ENCODE data around the gene RBMY1B.
"Not testable (repeated sequence)": the region's sequence is repeated elsewhere in the genome, so short reads cannot be mapped to it uniquely, and the experiment has no call there.

Gene RBMY1B

DNA sequence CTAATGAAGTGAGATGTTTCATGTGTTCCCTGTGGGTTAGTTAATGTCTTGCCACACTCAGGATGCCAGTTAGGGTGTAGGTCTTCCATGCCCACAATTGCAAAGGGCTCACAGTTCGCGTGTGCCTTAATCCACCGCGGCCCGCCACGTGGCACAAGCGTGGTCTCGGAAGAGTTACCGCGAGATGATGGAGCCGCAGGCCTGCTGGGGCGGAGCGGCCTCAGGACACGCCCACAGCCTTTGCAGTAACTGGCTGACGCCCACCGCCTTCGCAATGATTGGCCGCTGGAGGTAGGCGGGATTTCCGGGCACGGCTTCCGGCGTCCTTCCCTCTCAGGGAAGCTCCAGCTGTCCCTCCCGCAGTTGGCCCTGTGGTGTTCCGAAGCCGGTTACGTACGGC, at the start of gene RBMY1B:
Gene RBMY1B, plus strand, starts transcription at position 301 of the 400 bp plus-strand sequence. CDS start 2,013 bp downstream, outside the sequence.
- not testable (repeated sequence) for DNase-seq (ENCODE audit: low read depth)

DNA sequence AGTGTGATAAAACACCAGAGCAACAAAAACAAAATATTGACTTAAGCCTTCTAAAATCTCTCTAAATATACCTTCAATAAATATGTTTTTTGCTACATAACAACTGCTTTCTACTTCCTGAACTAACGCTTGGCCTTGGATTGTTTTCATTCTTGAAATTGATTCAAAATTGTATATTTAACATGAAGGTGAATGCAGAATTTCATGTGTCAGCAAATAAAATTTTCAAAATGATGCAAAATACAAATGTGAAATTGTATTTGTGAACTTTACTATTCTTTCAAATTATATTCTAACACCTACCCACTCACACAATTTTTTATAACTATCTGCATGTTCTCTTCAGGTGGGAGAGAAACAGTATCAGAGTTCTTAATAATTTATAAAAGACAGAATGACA, 48.2 kb upstream of the RBMY1B start:
- not testable (repeated sequence) for DNase-seq (ENCODE audit: low read depth)

DNA sequence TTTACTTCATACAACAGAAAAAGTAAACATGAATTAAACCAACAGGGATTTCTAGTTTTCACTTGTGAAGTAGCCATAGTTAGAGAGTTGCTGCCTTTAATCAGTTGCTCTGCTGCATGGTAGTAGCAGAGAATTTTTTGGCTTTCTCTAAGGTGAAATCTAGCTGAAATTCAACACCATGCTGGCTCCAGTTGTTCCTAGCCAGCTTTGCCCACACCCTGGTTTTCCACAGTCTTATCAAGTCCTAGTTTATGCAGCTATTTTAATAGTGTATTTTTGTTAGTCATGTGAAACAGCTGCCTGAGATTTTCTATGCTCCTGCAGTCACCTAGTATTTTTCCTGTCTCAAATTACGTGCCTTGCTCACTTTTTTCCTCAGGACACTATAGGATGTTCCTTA, 28.2 kb upstream of the RBMY1B start:
- DNase-seq (ENCODE audit: low read depth) = no peak

DNA sequence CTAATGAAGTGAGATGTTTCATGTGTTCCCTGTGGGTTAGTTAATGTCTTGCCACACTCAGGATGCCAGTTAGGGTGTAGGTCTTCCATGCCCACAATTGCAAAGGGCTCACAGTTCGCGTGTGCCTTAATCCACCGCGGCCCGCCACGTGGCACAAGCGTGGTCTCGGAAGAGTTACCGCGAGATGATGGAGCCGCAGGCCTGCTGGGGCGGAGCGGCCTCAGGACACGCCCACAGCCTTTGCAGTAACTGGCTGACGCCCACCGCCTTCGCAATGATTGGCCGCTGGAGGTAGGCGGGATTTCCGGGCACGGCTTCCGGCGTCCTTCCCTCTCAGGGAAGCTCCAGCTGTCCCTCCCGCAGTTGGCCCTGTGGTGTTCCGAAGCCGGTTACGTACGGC, 23.4 kb downstream of the RBMY1B start, which contains the start of gene RBMY1A1:
Gene RBMY1A1, plus strand, starts transcription at position 301 of the 400 bp plus-strand sequence. CDS start 2,013 bp downstream, outside the sequence.
- DNase-seq (ENCODE audit: low read depth) = not testable (repeated sequence)

DNA sequence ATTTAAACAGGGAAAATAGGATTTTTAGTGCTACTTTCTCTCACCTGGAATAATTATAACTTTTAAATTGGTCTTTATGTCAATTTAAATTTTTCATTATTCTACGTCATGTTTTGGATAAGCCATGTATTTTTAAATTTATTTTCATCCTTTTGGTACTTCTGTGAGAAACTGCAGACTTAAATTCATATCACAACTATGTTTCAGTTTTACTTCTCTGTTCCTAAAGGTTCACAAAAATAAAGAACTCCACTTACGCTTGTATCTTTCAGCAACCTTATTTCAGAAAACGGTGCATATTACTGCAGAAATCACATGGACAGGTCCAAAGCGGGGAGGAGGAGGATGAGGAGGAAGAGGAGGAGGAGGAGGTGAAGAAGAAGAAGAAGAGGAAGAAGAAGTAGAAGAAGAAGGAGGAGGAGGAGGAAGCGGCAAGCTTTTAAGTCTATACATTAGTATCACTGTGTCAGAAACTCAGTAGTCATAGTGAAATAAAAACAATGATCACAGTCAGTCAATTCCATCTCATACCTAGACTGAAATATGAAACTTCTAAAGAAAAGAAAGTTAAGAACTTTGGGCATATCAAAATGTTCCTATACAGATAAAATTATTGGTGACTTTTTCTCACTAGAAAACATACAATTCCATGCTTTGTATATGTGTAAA, 48.3 kb downstream of the RBMY1B start:
- not testable (repeated sequence) for DNase-seq (ENCODE audit: low read depth)

All from amniotic epithelial cell (primary cell).